Activated T-helper 1 cell treated with anti-CD3 and anti-CD28 coated beads, Interleukin-2, amount 50 U/mL, for 16 hours (primary cell): ENCODE results near the gene PREB.
"Not testable (repeated sequence)": the region's sequence is repeated elsewhere in the genome, so short reads cannot be mapped to it uniquely, and the experiment has no call there.

Source experiments
- DNase-seq, 2 donors: peaks; one replicate each; pipeline ENCODE4 v3.0.0-alpha.2; 2020; ENCODE audit warnings: low read depth in 1 of 2, low spot score in 1 of 2

Gene PREB

DNA sequence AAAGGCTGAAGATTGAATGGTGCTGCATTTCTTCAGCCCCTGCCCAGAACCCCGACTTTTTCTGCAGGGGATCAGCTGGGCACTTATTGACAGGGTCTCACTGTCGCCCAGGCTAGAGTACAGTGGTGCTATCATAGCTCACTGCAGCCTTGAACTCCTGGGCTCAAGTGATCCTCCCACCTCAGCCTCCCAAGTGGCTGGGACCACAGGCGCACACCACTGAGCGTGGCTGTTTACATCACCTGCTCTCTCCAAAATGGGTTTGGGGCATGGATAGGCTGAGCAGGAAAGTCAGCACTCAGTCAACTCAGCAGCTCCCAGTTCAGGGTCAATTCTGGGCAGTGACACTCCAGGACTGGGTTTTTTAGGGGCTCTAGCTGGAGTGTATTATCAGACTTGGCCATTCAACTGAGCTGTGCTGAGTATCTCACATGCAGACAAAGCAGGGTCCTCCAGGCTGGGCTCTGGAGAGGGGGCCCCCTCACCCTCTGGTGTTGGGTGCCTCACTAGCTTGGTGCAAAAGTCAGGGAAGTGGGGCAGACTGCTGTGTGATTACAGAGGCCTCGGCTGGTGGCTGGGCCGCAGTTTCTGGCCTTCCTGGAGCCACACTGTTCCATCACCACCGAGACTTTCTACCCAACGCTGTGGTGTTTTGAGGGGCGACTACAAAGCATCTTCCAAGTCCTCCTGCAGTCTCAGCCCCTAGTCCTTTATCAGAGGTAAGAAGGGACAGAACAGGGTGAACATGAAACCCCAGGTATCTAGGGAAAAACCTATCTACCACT, 6.4 kb downstream of the PREB start:
- DNase-seq, result no peak

GRCh38 chr2:27126252-27126710, 8.2 kb downstream of the PREB start:
- no peak for DNase-seq

- DNase-seq, result no peak
Measured at GRCh38 chr2:27125104-27125503, 9.3 kb downstream of the PREB start.

DNA sequence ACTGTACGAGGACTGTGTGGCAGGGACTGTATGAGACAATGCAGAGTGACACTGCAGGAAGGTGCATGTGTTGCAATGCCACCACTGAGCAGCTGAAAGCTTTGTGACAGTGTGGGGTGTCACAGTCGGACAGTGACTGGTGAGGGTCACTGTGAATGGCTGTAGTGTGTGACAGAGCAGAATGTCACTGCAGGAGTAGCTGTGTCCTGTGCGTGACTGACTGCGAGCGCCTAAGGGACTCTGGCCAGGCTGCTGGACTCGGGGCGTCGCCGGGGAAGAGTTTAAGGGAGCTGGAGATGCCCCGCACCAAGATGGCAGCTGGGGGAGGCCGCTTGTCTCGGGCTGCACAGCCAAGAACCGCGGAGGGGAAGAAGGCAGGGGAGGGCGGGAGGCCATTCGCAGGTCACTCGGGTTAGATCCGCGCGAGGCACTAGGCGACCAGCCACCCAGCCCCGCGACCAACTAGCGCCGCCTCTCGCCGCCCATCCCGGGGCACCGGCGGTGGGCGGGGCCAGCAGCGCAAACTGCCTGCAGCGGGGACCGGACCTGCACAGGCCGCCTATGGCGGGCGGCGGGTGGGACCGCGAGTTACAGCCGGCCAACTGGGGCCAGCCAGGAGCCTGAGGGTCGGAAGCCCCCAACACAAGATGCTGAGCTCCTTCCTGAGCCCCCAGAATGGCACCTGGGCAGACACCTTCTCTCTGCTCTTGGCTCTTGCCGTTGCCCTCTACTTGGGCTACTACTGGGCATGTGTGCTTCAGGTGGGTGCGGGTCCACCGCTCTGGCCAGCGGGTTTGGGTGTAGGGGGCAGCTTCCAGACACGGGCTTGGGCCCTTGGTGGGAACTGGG, 10.9 kb downstream of the PREB start, which contains the start of gene ABHD1:
Gene ABHD1, plus strand, starts transcription at position 514 of the 849 bp plus-strand sequence. Its CDS starts 134 bp downstream, at position 648.
- DNase-seq, result peak; percentile 36 to 46

DNA sequence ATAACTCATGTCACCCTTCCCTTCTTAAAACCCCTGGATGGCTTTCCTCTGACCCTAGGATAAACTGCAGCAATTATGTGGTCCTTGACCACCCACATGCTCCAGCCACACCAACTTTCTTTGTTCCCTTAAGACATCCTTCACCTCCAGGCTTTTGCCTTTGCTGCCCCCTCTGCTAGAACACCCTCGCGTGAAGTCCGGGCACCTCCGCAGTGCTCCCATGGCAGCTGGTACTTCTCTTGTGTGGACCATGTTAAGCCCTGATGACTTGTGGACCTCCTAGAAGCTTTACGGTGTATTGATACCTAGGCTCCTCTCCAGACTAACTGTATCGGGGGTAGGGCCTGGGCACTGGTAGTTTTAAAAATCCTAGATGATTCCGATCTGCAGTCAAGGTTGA, 11.6 kb downstream of the PREB start:
- DNase-seq, result no peak

GRCh38 chr2:27121906-27122305, 12.5 kb downstream of the PREB start:
- DNase-seq, result no peak

DNA sequence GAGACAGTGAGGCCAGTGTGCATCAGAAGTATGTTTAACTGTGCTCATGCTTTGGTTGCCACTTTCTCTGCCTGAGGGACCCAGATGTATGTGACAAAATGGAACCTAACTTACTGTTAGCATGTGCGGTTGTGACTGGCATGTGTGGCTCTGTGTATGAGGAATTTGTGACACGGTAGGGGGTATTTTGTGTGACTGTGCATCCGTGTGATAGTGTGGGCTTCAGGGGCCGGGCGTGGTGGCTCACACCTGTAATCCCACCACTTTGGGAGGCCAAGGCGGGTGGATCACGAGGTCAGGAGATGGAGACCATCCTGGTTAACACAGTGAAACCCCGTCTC, 15.1 kb downstream of the PREB start:
- DNase-seq, result not testable (repeated sequence)

GRCh38 chr2:27118525-27119329, 15.7 kb downstream of the PREB start, which contains the start of gene CGREF1:
Gene CGREF1 (minus strand): TSS chr2:27119128. CDS start chr2:27104366, 14,762 bp downstream.
- DNase-seq, result no peak

GRCh38 chr2:27117995-27118524, 16.4 kb downstream of the PREB start:
- DNase-seq, result no peak

- no peak for DNase-seq
Measured at GRCh38 chr2:27115519-27115918, 18.9 kb downstream of the PREB start.

DNA sequence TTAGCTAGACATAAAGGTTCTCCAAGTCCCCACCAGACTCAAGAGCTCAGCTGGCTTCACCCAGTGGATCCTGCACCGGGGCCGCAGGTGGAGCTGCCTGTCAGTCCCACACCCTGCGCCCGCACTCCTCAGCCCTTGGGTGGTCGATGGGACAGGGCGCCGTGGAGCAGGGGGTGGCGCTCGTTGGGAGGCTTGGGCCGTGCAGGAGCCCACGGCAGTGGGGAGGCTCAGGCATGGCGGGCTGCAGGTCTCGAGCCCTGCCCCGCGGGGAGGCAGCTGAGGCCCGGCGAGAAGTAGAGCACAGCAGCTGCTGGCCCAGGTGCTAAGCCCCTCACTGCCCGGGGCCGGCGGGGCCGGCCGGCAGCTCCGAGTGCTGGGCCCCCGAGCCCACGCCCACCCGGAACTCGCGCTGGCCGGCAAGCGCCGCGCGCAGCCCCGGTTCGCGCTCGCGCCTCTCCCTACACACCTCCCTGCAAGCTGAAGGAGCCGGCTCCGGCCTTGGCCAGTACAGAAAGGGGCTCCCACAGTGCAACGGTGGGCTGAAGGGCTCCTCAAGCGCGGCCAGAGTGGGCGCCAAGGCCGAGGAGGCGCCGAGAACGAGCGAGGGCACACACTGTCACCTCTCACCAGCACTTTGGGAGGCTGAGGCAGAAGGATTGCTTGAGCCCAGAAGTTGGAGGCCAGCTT, 22.9 kb downstream of the PREB start:
- not testable (repeated sequence) for DNase-seq

DNA sequence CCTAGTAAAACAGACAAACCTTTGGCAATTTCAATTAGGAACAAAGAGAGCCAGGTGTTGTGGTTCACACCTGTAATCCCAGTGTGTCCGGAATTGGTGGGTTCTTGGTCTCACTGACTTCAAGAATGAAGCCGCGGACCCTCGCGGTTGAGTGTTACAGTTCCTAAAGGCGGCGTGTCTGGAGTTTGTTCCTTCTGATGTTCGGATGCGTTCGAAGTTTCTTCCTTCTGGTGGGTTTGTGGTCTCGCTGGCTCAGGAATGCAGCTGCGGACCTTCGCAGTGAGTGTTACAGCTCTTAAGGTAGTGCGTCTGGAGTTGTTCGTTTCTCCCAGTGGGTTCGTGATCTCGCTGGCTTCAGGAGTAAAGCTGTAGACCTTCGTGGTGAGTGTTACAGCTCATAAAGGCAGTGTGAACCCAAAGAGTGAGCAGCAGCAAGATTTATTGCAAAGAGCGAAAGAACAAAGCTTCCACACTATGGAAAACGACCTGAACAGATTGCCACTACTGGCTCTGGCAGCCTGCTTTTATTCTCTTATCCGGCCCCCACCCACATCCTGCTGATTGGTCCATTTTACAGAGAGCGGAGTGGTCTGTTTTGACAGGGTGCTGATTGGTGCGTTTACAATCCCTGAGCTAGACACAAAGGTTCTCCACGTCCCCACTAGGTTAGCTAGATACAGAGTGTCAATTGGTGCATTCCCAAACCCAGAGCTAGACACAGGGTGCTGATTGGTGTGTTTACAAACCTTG, 23.7 kb downstream of the PREB start:
- DNase-seq, result not testable (repeated sequence)

- DNase-seq, result no peak
Measured at GRCh38 chr2:27109083-27109482, 25.4 kb downstream of the PREB start.

DNA sequence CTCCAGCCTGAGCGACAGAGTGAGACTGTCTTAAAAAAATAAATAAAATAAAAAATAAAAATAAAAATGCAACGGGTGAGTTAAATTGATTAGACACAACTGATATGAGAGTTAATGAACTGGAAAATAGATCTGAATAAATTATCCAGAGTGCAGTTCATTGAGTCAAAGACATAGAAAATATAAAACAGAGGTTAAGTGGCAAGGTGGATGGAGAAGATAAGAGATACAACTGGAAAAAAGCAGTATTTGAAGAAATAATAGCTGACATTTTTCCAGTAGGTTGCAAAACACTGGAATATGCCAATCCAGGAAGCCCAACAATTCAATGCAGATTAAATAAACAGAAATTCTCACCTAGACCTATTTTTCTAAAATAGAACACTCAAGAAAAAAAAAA, 26.2 kb downstream of the PREB start:
- no peak for DNase-seq

GRCh38 chr2:27105981-27106380, 28.5 kb downstream of the PREB start:
- DNase-seq, result no peak

GRCh38 chr2:27102329-27102728, 32.1 kb downstream of the PREB start:
- DNase-seq, result no peak

- DNase-seq, result no peak
Measured at GRCh38 chr2:27100036-27100435, 34.4 kb downstream of the PREB start.

- no peak for DNase-seq
Measured at GRCh38 chr2:27099334-27099955, 35.0 kb downstream of the PREB start.

- no peak for DNase-seq
Measured at GRCh38 chr2:27097341-27097740, 37.1 kb downstream of the PREB start.
